ENCODE results near the gene PTPN9.
A peak's percentile ranks its signal among the peaks of the same experiment; 100 is the strongest.
"Not testable (repeated sequence)": the region's sequence is repeated elsewhere in the genome, so short reads cannot be mapped to it uniquely, and the experiment has no call there.

Gene PTPN9

DNA sequence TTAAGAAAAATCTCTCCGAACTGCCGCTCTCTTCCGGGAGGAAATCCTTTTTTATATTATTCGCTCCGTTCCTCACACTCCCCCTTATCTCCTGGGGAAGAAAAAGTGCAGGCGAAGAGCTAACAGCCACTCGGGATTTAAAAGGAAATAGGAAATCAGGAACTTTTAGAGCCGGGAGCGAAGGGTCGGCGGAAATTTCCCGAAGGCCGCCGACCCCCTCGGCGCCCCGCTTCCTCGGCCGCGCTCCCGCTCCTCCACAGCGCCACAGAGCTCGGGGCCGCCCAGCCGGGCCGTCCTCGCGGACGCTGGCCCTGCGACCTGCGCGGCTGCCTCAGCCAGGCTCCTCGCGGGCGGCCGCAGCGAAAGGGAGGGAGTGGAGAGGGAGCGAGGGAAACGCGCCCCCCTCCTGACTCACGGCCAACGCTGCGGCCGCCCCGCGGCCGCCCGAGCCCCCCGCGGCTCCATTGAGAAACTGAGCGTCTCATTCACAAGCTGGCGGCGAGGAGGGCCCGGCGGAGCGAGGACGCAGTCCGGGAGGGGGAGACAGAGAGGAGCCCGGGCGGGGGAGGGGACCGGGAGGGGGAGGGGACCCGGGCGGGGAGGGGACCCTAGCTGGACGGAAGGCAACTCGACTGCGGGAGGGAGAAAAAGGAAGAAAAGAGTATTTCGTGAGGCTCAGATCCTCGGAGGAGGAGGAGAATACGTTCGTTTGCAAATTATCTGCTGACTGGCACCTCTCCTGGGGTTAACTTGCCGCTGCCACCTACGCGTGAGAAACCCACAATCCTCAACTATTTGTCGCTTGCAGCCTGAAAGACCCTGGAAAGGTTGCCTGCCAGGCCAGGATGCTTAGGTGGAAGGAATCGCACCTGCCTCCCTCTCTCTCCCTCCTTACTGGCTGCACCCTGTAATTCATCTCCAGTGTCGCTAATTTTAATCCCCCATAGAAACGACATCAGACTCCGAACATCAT, at the start of gene PTPN9:
Gene PTPN9, minus strand, starts transcription at position 368 of the 973 bp plus-strand sequence. CDS start 539 bp downstream, outside the sequence.
- peak; percentile 69 for DNase-seq

DNA sequence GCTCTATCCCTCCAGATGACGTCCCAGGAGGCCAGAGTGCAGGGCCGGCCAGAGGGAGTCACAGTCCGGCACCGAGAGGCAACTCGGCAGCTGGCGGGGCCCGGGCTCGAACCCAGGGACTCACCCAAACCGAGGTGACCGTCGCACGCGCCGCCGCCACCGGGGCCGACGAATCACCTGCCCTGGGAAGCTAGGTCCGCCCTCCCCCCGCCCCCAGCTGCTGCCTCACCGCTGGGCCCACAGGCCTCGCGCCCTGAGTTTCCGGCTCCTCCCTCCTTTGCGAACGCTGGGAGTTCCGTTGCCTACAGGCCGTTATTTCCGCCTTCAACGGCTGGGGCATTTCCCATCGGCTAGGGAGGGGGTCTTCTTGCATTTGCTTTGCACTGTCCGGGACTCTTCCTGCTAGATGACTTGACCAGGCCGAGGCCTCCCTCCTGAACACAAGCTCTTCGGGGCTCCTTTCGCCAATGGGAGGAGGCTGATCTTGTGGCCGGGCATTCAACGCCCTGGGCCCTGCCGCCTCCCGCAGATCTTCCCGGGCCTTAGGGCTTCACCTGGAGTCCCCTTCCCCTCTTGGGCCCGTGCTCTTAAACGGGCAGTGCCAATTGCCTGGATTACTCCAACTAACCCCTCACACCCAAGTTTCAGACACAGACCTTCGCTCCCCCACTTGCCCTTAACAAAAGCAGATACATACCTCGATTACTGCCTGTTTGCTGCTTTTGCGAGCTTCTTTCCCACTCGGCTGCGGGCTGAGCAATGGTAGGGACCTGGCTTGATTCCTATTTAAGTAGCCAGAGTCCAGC, 46.6 kb upstream of the PTPN9 start, which contains the start of gene SNUPN:
Gene SNUPN, minus strand, starts transcription at position 184 of the 806 bp plus-strand sequence. CDS start 4,674 bp downstream, outside the sequence.
- peak; percentile 62 for DNase-seq

DNA sequence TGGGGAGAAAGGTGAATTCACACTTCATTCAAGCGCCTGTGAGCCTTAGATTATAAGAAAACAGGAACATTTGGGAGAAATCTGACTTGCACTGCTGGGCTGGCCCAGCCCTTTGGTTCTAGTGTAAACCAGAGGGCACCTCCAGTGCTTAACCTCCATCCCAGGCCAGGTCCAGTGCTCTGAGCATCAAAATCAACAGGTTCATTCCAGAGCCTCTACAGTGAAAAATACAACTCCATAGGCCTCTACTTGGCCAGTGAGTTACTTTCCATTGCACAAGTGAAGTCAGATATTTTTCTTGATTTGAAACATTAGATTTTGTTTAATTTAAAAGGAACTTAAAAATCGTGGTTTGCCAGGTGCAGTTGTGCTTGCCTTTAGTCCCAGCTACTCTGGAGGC, 43.4 kb upstream of the PTPN9 start:
- DNase-seq: no peak

DNA sequence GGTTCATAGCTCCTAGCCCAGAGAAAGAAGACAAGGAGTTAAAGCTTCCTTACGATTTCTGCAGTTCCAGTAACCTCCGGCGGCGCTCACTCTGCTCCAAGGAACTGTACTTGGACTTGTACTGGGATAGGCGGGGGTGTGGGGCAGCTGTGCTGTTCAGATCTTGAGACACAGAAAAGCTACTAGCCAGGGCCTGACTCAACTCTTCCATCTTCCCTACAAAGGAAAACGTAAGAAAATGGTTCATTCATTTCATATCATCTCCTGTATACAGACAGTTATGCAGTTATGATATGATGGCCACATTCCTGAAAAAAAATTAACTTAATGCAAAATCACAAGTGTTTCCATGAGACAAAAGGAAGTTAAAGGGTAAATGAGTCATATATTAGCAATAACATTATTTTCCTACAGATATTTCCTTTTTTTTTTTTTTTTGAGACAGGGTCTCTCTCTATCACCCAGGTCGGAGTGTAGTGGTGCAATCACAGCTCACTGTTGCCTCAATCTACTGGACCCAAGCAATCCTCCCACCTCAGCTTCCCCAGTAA, 41.8 kb upstream of the PTPN9 start:
- DNase-seq: no peak

DNA sequence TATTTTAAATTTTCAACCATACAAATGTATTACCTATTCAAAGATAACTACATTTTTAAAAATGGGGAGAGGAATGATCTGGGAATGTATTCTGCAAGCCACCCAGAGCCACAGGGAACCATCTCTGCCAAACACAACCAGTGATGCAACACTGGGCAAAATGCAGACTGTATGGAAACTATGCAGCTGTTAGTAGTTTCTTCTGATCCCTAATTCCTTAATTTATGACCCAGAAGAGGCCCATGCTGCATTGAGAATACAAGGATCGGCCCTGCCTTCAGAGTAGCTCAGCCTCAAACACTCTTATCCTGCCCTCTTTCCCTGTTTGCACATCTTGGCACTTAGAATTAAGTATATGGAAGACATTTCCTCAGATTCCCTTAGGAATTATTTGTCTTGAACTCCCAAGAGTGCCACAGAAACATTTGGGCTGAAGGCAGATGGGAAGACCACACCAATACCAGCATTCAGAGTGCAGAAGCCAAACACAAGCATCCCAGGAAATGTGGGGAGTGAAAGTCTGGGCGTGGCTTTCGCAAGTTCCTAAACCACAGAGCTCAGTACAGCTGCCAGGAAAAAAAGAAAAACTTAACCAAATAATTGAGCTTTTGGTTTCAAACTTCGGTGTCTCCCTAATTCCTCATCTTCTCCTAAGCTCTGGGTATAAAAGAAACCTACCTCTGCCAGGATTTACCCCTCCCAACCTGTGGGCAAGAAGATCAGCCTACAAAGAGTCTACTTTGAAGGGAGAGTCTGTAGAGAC, 41.1 kb upstream of the PTPN9 start:
- DNase-seq: no peak

DNA sequence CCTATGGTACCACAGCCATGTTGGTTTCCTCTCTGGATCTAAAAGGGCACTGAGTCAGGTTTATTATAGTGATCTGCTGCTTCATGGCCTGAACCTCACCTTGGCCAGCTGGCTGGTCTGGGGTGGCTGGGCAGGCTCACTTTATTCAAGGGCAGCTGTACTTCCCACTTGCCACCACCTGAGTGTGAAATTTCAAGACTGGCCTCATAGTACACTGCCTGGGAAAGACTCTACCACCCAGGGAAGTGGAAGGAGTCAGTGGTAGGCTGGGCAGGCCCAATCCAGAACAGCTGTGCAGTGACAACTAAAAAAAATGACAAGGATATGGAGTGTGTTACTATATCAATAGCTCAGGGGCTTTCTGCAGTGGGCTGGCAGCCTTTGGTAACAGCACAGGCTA, 37.7 kb upstream of the PTPN9 start:
- DNase-seq: no peak

DNA sequence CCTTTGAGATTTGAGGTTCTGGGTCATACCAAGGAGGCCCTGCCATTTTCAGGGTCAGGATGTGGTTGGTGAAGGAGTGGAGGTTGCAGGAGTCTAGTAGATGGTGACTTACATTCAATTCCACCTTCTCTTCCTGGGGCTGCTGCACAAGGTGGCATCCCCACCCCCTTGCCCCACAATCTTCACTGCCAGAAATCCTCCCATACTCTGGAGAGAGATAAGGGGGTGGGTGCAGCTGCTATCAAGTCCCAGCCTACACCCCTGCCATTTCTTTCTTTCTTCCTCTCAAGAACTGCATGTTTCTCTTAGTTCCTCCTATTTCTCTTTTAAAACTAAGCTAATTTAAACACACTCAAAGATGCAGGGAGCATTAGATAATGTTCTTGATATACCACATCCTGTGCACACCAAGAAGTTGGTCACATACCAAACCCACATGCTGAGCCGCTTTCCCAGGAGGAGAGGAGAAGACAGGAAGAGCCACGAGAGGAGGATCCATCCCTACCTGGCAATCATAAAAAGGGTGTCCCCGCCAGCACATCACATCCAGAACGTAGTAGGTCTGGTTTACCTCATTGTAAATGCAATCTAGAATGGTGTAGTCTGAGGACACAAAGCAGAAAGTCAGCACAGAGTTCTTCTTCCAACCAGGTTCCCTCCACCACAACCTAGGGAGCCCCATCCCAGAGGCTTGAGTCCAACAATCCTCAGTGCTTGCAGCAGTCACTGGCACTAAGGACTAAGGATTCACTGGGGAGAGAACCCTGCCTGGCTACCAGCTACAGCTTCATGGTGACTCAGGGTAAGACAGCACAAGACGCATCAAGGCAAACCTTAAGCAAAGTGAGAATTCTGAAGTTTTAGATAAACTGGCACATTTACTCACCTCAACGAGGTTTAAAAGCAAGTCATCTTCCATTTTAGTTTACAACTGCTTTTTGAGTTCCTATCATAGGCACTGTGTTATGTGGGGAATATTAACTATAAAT, 27.9 kb upstream of the PTPN9 start:
- DNase-seq: no peak

DNA sequence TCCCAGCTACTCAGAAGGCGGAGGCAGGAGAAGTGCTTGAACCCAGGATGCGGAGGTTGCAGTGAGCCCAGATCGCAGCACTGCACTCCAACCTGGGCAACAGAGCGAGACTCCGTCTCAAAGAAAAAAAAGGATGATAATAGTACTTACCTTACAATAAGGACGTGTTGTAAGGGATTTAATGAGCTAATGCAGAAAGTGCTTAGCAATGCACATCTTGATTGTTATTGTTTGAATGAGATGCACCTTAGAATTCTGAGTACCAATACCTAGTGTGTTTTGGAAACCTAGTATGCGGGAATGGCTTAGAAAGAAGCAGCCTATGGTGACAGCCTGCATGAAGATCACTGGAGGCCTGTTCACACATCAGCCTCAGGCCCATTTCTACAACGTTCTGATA, 26.9 kb upstream of the PTPN9 start:
- no peak for DNase-seq

DNA sequence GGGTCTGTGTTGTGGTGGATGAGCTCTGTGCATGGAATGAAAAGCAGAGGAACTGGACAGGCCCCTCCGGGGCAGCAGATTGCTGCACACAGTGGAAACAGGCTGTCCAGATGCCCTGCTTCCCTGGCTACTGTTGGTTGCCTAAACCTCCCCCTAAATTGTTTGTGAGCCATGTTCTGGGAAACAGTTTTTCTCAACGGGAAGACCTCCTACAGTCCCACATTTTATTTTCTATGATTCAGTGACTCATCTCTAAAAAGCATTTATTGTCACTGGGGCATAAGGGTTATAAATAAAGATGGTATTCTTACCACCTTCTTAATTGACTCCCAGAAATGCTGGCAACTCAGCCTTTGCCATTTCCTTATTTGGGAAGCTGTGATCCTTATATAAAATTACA, 20.3 kb upstream of the PTPN9 start:
- DNase-seq: no peak

DNA sequence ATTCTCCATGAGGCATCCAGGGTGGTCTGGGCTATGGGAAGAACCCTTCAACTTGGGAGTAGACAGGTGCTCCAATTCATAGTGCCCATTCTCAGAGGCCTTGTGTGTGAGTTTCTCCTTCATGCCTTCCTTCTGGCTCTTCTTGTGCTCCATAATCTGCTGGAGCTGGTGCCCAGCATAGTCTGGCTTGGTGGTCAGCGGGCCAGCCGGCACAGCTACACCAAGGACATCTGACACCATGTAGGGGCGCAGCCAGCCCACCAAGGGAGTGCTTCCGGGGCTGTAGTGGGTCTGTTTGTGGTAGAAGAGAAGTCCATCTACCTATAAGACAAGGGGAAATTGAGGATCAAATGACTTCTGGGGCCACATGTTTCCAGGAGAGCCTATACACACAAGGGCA, 19.2 kb upstream of the PTPN9 start:
- DNase-seq: no peak

DNA sequence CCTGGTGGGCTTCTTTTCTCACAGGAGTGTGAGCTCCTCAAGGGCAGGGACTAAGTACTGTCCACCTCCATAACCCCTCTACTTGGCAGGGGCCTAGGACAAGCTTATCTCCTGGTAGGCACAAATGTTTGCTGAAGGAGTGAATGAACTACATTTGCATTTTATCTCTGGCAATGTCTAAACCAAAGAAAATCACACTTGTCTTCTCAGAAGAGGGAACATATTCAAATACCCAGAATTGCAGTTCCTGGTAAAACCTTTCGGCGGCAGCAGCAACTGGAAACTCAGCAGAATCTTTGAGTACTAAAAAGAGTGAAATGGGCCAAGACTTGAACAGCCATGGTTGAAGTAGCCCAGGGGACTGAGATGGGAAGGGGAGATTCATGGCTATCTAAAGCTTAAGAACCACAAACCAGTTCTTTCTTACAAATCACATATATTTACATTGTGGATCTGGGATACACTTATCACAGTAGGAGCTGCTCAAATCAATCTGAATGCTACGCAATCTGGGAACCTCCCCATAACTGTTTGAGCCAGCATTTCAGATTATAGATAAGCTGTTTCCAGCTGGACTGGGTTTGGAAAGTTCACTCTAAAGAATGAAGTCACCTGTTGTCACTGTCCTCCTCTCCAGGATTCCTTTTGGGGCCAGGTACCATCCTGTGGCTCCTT, 18.7 kb upstream of the PTPN9 start:
- DNase-seq: no peak

DNA sequence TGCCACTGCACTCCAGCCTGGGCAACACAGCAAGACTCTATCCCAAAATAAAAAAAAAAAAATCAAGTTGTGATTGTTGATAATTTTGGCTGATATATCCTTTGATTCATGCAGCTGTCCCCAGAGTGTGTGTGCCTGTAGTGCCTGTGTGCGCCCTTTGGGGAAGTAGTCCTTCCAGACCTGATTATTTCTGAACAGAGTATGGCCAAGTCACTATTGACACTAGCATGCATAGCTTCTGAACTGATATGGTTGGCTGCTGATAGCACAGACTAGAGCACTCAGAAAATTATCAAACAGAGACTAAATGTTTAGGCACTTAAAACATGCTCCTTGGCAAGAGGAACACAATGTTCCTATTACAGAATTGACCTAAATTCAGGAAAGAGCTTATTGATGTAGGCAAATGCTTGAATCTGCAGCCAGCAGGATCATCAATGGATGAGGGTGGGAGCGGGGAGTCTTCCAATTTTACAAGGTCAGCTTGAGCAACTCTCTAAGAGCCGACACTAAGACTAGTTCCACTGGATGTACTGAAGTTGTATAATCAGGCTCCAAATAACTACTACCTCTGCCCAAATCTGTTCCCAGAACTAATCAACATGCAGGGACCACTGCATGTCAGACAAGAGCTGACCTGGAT, 17.7 kb upstream of the PTPN9 start:
- DNase-seq: no peak

DNA sequence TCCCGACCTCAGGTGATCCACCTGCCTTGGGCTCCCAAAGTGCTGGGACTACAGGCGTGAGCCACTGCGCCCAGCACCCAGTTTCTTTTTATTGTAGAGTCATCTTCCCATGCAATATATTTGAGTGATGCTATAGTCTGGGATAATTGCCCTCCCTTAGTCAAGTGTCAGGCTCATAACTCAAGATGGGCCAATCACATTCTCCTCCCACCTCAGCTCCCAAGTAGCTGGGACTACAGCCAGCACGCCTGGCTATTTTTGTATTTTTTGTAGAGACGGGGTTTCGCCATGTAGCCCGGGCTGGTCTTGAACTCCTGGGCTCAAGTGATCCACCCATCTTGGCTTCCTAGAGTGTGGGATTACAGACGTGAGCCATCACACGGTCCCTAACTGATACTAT, 15.2 kb upstream of the PTPN9 start:
- no peak for DNase-seq

DNA sequence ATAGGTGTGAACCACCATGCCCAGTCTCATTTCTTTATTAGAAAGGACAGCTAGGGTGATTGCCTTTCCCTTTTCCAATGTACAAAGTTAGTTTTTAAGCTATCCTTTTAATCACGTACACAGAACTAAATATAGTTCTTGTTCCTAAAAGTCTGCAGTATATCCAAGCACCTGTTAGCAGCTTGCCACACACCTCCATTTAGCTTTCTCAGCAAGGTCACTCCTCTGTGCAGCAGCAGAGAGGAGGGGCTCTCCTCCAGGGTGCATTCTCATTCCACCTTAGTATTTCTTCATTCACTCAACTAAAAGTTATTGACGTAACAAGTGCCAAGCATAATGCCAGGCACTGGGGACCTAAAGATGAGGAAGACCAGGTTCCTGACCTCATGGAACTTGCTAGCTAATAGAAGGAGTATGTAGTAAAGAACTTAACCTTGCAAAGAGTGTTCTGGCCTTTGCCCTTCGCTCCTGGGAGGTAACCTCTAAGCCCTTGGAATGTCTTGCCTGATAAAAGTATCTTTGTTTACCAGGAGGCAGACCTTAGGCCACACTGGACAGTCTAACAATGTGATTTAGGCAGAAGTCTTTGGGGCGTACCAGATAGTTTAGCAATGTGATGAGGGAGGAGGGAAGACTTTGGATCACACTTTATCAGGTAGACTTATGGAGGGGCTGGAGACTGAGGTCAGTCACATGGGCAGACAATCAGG, 12.7 kb upstream of the PTPN9 start:
- DNase-seq: no peak

DNA sequence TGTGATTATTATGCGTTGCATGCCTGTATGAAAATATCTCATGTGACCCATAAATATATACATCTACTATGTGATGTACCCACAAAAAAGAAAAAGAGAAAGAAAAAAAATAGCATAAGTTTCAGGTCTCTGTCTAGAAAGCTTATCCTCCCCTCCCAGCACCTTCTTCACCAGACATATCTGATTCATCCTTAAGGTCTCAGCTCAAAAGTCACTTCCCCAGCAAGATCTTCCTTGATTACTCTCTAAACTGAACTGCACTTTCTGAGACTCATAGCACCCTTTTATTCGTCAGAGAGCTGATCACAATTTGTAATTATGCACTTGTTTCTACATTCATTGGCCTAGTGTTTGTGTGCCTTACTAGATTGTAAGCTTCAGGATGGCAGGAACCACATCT, 11.1 kb upstream of the PTPN9 start:
- DNase-seq: no peak

DNA sequence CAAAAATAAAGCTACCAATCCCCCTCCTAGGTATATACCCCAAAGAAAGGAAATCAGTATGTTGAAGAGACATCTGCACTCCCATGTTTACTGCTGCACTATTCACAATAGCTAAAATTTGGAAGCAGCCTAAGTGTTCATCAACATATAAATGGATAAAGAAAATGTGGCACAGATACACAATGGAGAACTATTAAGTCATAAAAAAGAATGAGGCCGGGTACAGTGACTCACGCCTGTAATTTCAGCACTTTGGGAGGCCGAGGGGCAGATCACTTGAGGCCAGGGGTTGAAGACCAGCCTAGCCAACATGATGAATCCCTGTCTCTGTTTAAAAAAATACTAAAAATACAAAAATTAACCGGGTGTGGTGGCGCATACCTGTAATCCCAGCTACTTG, 10.0 kb upstream of the PTPN9 start:
- DNase-seq: no peak

DNA sequence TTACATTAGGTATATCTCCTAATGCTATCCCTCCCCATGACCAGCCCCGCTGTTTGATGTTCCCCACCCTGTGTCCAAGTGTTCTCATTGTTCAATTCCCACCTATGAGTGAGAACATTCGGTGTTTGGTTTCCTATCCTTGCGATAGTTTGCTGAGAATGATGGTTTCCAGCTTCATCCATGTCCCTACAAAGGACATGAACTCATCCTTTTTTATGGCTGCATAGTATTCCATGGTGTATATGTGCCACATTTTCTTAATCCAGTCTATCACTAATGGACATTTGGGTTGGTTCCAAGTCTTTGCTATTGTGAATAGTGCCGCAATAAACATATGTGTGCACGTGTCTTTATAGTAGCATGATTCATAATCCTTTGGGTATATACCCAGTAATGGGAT, 7.3 kb upstream of the PTPN9 start:
- not testable (repeated sequence) for DNase-seq

DNA sequence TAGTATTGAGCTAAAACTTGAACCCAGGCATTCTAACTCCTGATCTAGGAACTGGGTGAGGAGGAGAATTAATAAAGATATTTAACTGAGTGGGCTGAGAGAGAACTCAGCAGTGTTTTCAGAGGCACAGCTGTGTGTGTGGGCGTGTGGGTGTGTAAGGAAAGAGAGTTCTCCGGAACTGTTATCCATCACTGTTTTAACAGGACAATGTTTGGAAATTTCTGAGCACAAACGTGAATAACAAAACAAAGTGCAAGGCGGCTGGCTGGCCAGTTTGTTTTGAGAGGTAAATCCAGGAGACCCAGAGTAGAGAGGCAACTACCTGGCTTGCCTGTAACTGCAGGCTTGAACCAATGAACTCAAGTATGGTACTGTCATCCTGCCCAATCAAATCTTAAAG, 5.0 kb upstream of the PTPN9 start:
- DNase-seq: no peak

DNA sequence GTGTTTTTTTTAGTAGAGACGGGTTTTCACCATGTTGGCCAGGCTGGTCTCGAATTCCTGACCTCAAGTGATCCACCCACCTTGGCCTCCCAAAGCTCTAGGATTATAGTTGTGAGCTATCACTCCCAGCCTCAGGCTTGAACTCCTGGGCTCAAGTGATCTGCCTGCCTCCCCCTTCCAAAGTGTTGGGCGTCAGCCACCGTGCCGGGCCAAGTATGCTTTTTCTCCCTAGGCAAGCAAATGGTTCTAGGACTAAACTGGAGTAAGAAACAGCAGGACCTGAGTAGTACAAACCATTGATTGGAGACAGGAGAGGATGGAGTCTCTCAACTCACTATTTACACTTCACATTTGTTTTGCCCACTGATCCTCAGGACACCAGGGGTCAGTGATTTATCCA, 4.6 kb upstream of the PTPN9 start:
- DNase-seq: no peak

DNA sequence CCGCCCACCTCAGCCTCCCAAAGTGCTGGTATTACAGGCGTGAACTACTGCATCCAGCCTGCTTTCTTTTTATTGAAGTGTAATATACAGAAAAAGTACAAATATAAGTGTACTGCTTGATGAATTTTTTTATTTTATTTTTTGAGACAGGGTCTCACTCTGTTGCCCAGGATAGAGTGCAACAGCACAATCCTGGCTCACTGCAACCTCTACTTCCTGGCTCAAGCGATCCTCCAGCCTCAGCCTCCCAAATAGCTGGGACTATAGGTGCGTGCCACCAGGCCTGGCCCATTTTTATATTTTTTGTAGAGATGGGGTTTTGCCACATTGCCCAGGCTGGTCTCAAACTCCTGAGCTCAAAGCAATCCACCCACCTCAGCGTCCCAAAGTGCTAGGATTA, 3.8 kb upstream of the PTPN9 start:
- not testable (repeated sequence) for DNase-seq

Measured in amniotic stem cell (primary cell).